Measurements from ENCODE around the gene TBP. TPM values are rescaled to one million over a fixed set of nuclear protein-coding genes. Genes with fewer than 3 reads are reported as not detected.

TBP gene
- total RNA-seq, 2 donors from 2014 or later = 19.6 to 36.9 TPM

DNA sequence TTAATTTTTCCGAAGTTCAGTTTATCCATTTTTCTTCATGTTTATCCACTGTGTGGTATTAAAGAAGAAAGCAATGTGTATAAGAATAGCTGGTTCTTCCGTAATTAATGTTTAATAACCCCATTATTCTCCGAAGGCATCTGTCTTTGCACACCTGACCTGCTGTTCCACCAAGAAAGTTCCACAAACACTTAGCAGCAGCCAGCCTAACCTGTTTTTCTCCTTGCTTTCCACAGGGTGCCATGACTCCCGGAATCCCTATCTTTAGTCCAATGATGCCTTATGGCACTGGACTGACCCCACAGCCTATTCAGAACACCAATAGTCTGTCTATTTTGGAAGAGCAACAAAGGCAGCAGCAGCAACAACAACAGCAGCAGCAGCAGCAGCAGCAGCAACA, 7.4 kb downstream of the TBP start:
- peak; percentile 55 for TF ChIP-seq POLR2AphosphoS5 (IDR thresholded peaks at IDR 0.05)
- no peak for TF ChIP-seq POLR2A (IDR thresholded peaks at IDR 0.05)
- TF ChIP-seq, protein P1, sequence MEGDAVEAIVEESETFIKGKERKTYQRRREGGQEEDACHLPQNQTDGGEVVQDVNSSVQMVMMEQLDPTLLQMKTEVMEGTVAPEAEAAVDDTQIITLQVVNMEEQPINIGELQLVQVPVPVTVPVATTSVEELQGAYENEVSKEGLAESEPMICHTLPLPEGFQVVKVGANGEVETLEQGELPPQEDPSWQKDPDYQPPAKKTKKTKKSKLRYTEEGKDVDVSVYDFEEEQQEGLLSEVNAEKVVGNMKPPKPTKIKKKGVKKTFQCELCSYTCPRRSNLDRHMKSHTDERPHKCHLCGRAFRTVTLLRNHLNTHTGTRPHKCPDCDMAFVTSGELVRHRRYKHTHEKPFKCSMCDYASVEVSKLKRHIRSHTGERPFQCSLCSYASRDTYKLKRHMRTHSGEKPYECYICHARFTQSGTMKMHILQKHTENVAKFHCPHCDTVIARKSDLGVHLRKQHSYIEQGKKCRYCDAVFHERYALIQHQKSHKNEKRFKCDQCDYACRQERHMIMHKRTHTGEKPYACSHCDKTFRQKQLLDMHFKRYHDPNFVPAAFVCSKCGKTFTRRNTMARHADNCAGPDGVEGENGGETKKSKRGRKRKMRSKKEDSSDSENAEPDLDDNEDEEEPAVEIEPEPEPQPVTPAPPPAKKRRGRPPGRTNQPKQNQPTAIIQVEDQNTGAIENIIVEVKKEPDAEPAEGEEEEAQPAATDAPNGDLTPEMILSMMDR (IDR thresholded peaks at IDR 0.05) = no peak
- intact Hi-C loops (cut with DNase I) = no loop called here
- H3K36me3 ChIP-seq = no peaks in the 10 kb centered on the region
- no peaks in the 10 kb centered on the region for H3K9me3 ChIP-seq
- H3K4me3 ChIP-seq = no peak overlapping the region
- peaks cover 5% of the 10 kb centered on the region for H3K4me1 ChIP-seq (replicated peaks)
- 61% methylated on average over 4 of the region's 4 CpGs for WGBS
- peak overlapping the region in 1 of 2 donors; percentile 5 for H3K27ac ChIP-seq
- no peaks in the 10 kb centered on the region for H3K27me3 ChIP-seq (replicated peaks; ENCODE audit: insufficient read depth)
- DNase-seq (ENCODE audit: low spot score) = peak; percentile 22

DNA sequence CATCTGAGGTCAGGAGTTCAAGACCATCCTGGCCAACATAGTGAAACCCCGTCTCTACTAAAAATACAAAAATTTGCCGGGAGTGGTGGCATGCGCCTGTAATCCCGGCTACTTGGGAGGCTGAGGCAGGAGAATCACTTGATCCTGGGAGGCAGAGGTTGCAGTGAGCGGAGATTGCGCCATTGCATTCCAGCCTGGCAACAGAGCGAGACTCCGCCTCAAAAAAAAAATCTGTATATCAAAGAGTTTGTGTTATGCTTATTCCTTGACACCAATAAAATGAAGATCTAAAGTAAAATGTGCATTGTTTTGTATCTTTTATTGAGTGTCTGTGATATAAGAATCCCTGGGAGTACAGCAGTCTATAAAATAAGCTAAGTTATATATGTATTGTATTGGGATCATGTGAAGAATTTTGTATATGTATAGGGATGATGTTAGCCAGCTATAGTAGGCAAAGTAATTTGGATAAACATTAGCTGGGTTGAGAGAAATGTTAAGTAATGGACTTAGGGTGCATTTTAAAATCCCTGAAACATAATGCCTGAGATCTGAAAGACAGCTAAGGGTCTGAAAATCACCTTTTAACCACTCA, 10.9 kb downstream of the TBP start:
- Histone ChIP-seq H3K27me3 (replicated peaks; ENCODE audit: insufficient read depth) (no peaks in the 10 kb centered on the region), H3K4me1 (replicated peaks) (peaks cover 5% of the 10 kb centered on the region), H3K9me3 (no peaks in the 10 kb centered on the region), H3K4me3 (no peak overlapping the region), H3K36me3 (no peaks in the 10 kb centered on the region), H3K27ac (no peak overlapping the region)
- TF ChIP-seq POLR2A (IDR thresholded peaks at IDR 0.05) (no peak), POLR2AphosphoS5 (IDR thresholded peaks at IDR 0.05) (no peak)
- TF ChIP-seq, protein P1 (IDR thresholded peaks at IDR 0.05) = no peak
- intact Hi-C loops (cut with DNase I) = no loop called here
- no peak for DNase-seq (ENCODE audit: low spot score)
- WGBS = 99% methylated on average over 8 of the region's 8 CpGs

- Histone ChIP-seq H3K27ac (no peak overlapping the region), H3K27me3 (replicated peaks; ENCODE audit: insufficient read depth) (no peaks in the 10 kb centered on the region), H3K4me3 (no peak overlapping the region), H3K4me1 (replicated peaks) (no peaks in the 10 kb centered on the region), H3K9me3 (no peaks in the 10 kb centered on the region), H3K36me3 (no peaks in the 10 kb centered on the region)
- no peak for DNase-seq (ENCODE audit: low spot score)
- WGBS = 54% methylated on average over 2 of the region's 2 CpGs
- intact Hi-C loops (cut with DNase I) = no loop called here
- TF ChIP-seq, protein P1 (IDR thresholded peaks at IDR 0.05) = no peak
- TF ChIP-seq POLR2AphosphoS5 (IDR thresholded peaks at IDR 0.05) (no peak), POLR2A (IDR thresholded peaks at IDR 0.05) (no peak)
Measured at GRCh38 chr6:170572704-170573466, 18.7 kb downstream of the TBP start.

DNA sequence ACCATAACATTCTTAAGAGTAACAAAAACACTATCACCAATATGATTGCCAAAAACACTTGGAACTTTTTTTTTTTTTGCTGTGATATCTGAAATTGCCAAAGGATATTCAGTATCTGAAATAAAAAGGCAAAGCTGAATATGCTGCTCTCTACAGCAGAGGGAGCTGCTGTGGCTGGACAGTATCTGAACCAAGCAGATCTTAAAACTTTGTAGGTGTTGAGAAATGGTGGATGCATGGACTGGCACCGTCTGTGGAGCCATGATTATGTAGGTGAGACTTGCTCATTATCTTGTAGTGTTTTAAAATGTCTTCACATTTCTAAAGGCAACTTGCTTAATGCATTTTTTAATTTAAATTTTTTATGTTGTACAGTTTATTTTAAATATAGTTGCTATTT, 21.1 kb downstream of the TBP start:
- Histone ChIP-seq H3K27me3 (replicated peaks; ENCODE audit: insufficient read depth) (no peaks in the 10 kb centered on the region), H3K4me1 (replicated peaks) (no peaks in the 10 kb centered on the region), H3K36me3 (no peaks in the 10 kb centered on the region), H3K4me3 (no peak overlapping the region), H3K9me3 (no peaks in the 10 kb centered on the region), H3K27ac (no peak overlapping the region)
- TF ChIP-seq POLR2A (IDR thresholded peaks at IDR 0.05) (no peak), POLR2AphosphoS5 (IDR thresholded peaks at IDR 0.05) (no peak)
- TF ChIP-seq, protein P1 (IDR thresholded peaks at IDR 0.05) = no peak
- intact Hi-C loops (cut with DNase I) = no loop called here
- no peak for DNase-seq (ENCODE audit: low spot score)
- WGBS = 78% methylated on average over 1 of the region's 1 CpG

GRCh38 chr6:170578909-170579308, 24.7 kb downstream of the TBP start:
- DNase-seq (ENCODE audit: low spot score) = no peak
- Histone ChIP-seq H3K4me1 (replicated peaks) (no peaks in the 10 kb centered on the region), H3K9me3 (no peaks in the 10 kb centered on the region), H3K36me3 (no peaks in the 10 kb centered on the region), H3K27me3 (replicated peaks; ENCODE audit: insufficient read depth) (no peaks in the 10 kb centered on the region), H3K27ac (no peak overlapping the region), H3K4me3 (no peak overlapping the region)
- no peak for TF ChIP-seq POLR2A (IDR thresholded peaks at IDR 0.05)
- intact Hi-C loops (cut with DNase I) = no loop called here

All from prostate gland (tissue), 2 donors.